Raji (cell line): ENCODE data around the gene NRROS.

Experiments used
- POLR2A ChIP-seq: IDR thresholded peaks from 2 replicates; pipeline ENCODE4 v1.6.1; 2011; ENCODE audit warnings: low read depth, low read length, control low read depth; ENCODE audit not compliant: insufficient read depth

NRROS gene

GRCh38 chr3:196639483-196640296 lies at the start of gene NRROS:
NRROS (plus strand) TSS chr3:196639694; CDS start chr3:196654540, 14,846 bp downstream.
- peak; percentile 61 for TF ChIP-seq POLR2A

GRCh38 chr3:196590279-196590678 lies 49.2 kb upstream of the NRROS start:
- no peak for TF ChIP-seq POLR2A

GRCh38 chr3:196596355-196596754 lies 43.1 kb upstream of the NRROS start:
- no peak for TF ChIP-seq POLR2A

- TF ChIP-seq POLR2A = no peak
Observed at GRCh38 chr3:196599734-196600128, 39.8 kb upstream of the NRROS start.

- no peak for TF ChIP-seq POLR2A
Observed at GRCh38 chr3:196600359-196600758, 39.1 kb upstream of the NRROS start.

GRCh38 chr3:196602673-196603072 lies 36.8 kb upstream of the NRROS start:
- no peak for TF ChIP-seq POLR2A

- no peak for TF ChIP-seq POLR2A
Observed at GRCh38 chr3:196603683-196604082, 35.8 kb upstream of the NRROS start.

GRCh38 chr3:196604548-196604947 lies 34.9 kb upstream of the NRROS start:
- no peak for TF ChIP-seq POLR2A

GRCh38 chr3:196608693-196609092 lies 30.8 kb upstream of the NRROS start:
- TF ChIP-seq POLR2A = no peak

- TF ChIP-seq POLR2A = no peak
Observed at GRCh38 chr3:196609343-196609775, 30.1 kb upstream of the NRROS start.

- no peak for TF ChIP-seq POLR2A
Observed at GRCh38 chr3:196609805-196610515, 29.5 kb upstream of the NRROS start.

GRCh38 chr3:196611761-196612483 lies 27.6 kb upstream of the NRROS start:
- TF ChIP-seq POLR2A = no peak

- TF ChIP-seq POLR2A = no peak
Observed at GRCh38 chr3:196617256-196617655, 22.2 kb upstream of the NRROS start.

GRCh38 chr3:196619223-196619622 lies 20.3 kb upstream of the NRROS start:
- no peak for TF ChIP-seq POLR2A

- TF ChIP-seq POLR2A = no peak
Observed at GRCh38 chr3:196620161-196620604, 19.3 kb upstream of the NRROS start.
